ENCODE measurements around the gene CGN.
A peak's percentile ranks its signal among the peaks of the same experiment; 100 is the strongest.

CGN gene

DNA sequence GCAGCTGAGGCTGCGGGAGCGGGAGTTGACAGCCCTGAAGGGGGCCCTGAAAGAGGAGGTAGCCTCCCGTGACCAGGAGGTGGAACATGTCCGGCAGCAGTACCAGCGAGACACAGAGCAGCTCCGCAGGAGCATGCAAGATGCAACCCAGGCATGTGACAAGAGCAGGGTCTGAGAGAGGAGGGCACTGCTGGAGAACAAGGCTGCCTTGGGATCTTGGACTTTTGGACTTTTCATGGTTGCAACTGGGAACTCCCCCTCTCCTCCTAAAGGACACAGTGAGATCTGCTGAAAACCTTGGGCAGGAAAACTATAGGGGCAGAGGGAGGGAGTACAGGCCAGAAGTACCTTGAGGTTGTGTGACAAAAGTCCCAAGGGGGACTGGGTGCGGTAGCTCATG lies 13.5 kb downstream of the CGN start:
- no peak for DNase-seq

DNA sequence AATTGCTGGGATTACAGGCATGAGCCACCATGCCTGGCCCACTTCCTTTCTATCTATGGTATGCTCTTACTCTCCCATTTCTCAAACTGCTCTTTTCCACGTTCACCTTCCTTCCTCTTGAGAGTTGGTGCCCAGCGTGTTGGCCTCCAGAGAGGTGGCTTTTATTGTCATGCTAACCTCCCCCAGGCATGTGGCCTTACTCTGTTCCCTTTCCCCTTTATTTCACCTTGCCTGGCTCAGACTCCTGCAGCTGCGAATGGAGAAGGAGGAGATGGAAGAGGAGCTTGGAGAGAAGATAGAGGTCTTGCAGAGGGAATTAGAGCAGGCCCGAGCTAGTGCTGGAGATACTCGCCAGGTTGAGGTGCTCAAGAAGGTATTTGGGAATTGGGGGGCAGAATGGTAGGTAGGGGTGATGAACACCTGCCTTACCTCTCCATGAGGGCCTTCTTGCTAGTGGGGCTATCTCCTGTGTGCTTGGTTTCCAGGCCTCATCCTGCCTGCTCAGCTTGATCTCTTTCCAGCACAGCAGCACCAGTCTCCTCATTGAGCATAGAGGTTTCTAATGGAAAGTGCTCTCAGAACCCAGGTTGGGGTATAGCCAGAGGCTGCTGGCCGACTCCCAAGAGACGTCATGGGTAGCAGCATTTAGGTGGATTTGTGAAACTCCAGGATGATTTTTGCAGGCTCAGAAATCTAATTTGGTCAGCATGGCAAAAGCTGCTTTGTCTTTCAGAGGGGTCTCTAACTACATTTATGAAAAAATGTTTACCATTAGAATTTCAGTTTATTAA lies 15.7 kb downstream of the CGN start:
- no peak for DNase-seq

DNA sequence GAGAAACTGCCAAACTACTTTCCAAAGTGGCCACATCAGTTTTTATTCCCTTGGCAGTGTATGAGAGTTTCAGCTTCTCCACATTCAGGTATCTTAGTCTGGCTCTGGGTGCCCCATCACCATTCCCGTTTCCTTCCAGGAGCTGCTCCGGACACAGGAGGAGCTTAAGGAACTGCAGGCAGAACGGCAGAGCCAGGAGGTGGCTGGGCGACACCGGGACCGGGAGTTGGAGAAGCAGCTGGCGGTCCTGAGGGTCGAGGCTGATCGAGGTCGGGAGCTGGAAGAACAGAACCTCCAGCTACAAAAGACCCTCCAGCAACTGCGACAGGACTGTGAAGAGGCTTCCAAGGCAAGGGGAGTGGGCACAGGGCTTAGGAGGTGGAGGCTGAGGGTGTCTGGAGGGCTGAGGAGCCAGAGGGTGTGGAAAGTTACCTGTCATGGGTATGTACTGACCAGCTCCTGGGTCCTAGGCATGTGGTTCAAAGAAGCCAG lies 18.1 kb downstream of the CGN start:
- DNase-seq: no peak

DNA sequence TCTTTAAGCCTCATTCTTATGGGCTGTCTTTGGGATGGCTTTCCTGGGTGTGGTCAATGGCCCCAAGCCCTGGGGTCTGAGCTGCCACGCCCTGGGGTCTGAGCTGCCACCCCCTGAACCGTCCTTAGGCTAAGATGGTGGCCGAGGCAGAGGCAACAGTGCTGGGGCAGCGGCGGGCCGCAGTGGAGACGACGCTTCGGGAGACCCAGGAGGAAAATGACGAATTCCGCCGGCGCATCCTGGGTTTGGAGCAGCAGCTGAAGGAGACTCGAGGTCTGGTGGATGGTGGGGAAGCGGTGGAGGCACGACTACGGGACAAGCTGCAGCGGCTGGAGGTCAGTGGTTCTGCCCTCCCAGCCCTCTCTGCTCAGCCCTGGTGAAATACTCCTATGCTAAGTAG lies 18.6 kb downstream of the CGN start:
- no peak for DNase-seq

DNA sequence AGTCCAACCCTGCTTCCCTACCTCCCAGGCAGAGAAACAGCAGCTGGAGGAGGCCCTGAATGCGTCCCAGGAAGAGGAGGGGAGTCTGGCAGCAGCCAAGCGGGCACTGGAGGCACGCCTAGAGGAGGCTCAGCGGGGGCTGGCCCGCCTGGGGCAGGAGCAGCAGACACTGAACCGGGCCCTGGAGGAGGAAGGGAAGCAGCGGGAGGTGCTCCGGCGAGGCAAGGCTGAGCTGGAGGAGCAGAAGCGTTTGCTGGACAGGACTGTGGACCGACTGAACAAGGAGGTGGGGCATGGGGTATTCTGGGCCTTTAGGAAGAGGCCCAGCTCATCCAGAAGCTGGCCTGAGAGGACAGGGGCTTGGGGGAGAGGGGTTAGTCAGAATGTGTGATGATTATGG lies 19.3 kb downstream of the CGN start:
- no peak for DNase-seq

- no peak for DNase-seq
These were observed 22.7 kb downstream of the CGN start for GRCh38 chr1:151533870-151534269.

GRCh38 chr1:151534662-151535278 lies 23.6 kb downstream of the CGN start:
- DNase-seq: no peak

DNA sequence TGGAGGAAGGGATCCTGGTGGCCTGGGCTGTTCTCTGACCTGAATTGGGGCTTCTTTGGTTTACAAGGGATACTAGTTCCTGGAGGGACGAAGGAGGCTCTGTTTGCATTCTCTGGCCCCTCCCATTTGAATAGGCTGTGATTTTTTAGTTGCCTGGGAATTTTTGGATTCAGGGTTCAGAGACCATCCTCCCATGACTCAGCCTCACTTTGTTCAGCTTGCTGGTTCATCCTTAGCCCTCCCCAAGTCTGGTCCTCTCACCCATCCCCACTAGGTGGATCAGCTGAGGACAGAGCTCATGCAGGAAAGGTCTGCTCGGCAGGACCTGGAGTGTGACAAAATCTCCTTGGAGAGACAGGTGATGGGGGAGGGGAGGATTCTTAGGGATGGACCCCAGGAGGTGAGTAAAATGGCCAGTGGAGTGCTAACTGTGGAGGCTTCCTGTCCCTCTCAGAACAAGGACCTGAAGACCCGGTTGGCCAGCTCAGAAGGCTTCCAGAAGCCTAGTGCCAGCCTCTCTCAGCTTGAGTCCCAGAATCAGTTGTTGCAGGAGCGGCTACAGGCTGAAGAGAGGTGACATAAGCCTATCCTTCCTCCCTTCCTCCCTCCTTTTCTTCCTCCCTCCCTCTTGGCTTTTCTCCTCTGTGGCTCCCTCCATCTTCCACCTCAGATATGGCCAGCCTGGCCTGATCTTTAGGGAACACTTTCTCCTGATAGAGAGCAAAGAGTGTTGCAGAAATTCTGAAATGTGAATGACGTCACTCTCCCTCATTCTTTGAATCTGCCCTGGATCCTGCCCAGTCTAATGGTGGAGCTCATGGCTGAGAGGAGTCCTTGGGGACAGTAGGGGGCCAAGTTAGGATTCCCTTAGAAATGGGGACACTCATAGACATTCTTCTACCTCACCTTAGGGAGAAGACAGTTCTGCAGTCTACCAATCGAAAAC lies 24.4 kb downstream of the CGN start:
- no peak for DNase-seq

DNA sequence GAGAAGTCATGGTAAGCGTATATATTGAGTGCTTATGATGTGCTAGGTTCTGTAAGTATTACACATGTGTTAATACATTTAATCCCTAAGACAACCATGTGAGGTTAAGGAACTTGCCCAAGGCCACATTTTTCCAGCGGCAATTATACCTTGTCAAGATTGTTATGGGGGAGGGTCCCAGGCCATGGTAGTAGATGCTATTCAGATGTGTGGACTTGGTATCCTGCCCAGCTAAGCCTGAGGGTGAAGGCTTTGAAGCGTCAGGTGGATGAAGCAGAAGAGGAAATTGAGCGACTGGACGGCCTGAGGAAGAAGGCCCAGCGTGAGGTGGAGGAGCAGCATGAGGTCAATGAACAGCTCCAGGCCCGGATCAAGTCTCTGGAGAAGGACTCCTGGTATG lies 25.3 kb downstream of the CGN start:
- DNase-seq: no peak

DNA sequence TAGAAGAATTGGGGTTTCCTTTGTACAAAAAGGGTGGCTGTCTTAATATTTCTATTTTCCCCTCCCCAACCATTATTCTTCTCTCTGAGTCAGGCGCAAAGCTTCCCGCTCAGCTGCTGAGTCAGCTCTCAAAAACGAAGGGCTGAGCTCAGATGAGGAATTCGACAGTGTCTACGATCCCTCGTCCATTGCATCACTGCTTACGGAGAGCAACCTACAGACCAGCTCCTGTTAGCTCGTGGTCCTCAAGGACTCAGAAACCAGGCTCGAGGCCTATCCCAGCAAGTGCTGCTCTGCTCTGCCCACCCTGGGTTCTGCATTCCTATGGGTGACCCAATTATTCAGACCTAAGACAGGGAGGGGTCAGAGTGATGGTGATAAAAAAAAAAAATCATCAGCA lies 25.9 kb downstream of the CGN start:
- DNase-seq: no peak

DNA sequence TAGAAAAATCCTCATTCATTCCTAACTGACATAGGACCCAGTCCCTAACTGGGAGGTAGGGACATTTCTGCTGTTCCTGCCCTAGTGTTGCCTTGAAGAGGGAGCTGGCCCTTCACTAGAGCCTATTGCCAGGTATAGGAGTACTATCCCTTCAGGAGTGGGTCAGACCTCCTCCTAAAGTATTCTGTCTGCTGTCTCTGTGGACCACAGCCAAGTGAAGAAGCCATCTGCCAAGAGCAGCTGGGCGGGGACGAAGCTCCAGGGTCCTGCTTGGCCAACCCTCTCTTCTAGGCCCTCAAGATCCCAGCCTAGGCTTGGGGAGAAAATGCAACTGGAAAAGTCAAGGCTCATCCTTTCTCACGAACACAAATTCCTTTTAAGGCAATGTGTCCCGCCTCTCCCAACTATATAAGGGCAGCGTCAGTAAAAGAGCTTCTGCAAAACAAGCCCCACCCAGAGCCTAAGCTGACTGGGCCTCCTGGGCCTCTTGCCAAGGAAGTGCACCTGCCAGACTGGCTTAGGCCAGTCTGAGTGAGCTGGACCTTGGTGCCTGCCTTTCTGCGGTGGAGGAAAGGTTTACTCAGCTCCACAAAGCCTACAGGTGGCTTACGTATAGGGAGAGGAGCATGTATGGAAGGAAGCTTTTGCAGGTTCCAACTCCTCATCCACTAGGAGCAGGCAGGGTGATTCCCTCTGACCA lies 28.3 kb downstream of the CGN start:
- peak; percentile 95 for DNase-seq

DNA sequence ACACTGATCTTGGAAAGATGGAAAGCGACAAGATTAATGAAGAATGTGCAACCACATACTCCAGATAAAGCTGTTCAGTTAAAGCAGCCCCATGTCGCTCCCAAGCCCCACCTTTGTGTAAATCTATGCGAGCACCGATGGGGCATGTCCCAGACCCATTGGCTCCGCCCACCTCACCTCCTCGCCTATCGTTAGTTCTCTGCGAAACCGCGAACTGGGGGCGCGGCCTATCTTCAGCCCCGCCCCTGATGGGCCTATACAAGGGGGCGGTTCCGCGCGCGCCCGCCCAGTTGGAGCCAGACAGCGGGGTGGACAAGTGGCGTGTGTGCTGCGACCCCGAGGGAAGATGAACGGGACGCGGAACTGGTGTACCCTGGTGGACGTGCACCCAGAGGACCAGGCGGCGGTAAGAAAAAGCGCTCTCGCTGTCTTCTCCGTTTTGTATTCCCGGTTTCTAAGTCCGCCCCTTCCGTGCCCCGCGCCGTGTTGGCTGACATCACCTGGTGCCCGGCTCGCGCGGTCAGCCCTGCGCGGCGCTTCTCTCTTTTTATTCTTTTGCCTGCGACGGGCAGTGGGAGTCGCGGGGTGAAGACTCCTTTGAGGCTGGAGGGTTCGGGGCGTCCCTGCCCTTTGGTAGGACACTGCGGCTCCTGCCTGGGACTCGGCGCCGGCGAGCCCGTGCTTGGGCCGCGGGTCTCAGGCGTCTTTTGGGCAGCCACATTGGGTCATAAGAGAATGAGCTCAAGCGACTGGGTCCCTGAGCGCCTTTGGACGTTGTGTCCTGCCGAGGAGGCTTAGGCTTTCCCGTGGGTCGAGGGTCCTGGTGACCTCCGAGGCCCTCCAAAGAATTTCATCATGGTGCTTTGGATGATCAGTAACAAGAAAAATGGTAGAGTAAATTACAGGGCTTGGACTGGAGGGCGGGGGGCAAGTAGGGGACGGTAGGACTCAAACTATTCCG lies 29.1 kb downstream of the CGN start, which contains the start of gene TUFT1:
Gene TUFT1, plus strand, starts transcription at position 289 of the 961 bp plus-strand sequence. Its CDS starts 58 bp downstream, at position 347.
- peak; percentile 80 for DNase-seq

GRCh38 chr1:151540982-151541377 lies 29.8 kb downstream of the CGN start:
- no peak for DNase-seq

DNA sequence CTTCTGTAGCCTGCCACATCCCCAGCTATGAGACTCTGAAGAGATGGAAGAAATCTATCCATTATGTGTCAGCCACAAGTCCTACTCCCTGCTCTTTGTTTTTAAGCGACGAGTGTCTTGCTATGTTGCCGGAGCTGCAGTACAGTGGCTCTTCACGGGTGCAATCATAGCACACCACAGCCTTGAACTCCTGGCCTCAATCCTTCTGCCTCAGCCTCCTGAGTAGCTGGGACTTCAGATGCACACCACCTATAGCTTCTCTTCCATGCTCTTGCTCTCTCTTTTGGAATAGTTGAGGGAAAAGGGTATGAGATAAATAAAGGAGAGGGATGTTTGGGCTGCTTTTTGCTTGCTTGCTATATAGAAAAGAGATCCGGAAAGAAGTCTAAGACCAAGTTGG lies 30.6 kb downstream of the CGN start:
- no peak for DNase-seq

- DNase-seq: no peak
These were observed 31.5 kb downstream of the CGN start for GRCh38 chr1:151542710-151543129.

- no peak for DNase-seq
These were observed 34.4 kb downstream of the CGN start for GRCh38 chr1:151545542-151545941.

- DNase-seq: no peak
These were observed 35.1 kb downstream of the CGN start for GRCh38 chr1:151546011-151546925.

GRCh38 chr1:151547119-151547899 lies 36.1 kb downstream of the CGN start:
- no peak for DNase-seq

- no peak for DNase-seq
These were observed 36.7 kb downstream of the CGN start for GRCh38 chr1:151547900-151548230.

GRCh38 chr1:151549199-151549598 lies 38.0 kb downstream of the CGN start:
- no peak for DNase-seq

All from NCI-H2081 treated with DMSO at 0.1 percent for 48 hours (cell line).